PC-3 (cell line): ENCODE results near the gene SAFB2. TPM values are rescaled to one million over a fixed set of nuclear protein-coding genes. Genes with fewer than 3 reads are reported as not detected.

Experiments used
- ATAC-seq: fragments of 200-7000 bp; cut with Tn5 transposase; 2 replicates; pipeline ENCODE4 v1.9.1; 2020; ENCODE audit warnings: mild to moderate bottlenecking, moderate library complexity
- BruUV-seq: library from RNA; stranded (reverse); fragments of 400-500 nt; replicated peaks from 2 replicates; lab custom pipeline; 2021; lab: Mats Ljungman, UMichigan
- CTCF ChIA-PET: fragments of 300-600 bp; sonication (Branson Sonifier 250); formaldehyde crosslinking; loops from one replicate; lab custom pipeline; 2022; ENCODE audit warnings: antibody characterized with exemption; lab: Charles Lee
- POLR2A ChIA-PET: fragments of 300-600 bp; sonication (Branson Sonifier 250); formaldehyde crosslinking; loops from one replicate; lab custom pipeline; 2022; ENCODE audit warnings: antibody characterized with exemption; ENCODE audit not compliant: unreplicated experiment; lab: Charles Lee
- DNase-seq: peaks from one replicate; pipeline ENCODE4 v3.0.0-alpha.2; 2015
- H2AFZ ChIP-seq: fragments of 300-600 bp; sonication (generic); 2 replicates; pipeline ENCODE4 v1.6.0; 2016; ENCODE audit warnings: antibody characterized with exemption, low read length
- H3F3A ChIP-seq: fragments of 300-600 bp; sonication (generic); one replicate; pipeline ENCODE4 v1.6.0; 2017; ENCODE audit warnings: antibody characterized with exemption, low read length, control low read depth, mild to moderate bottlenecking; ENCODE audit not compliant: unreplicated experiment
- H3K27ac ChIP-seq: fragments of 300-600 bp; sonication (generic); 2 replicates; pipeline ENCODE4 v1.5.1; 2016; ENCODE audit warnings: mild to moderate bottlenecking, low read length
- H3K27me3 ChIP-seq: fragments of 300-600 bp; sonication (generic); 2 replicates; pipeline ENCODE4 v1.6.1; 2016; ENCODE audit warnings: low read length, mixed read lengths
- H3K36me3 ChIP-seq: fragments of 300-600 bp; sonication (generic); 2 replicates; pipeline ENCODE4 v1.6.1; 2016; ENCODE audit warnings: low read depth, mixed run types, low read length, mixed read lengths
- H3K4me1 ChIP-seq: fragments of 300-600 bp; sonication (generic); 2 replicates; pipeline ENCODE4 v1.5.1; 2016; ENCODE audit warnings: low read length; ENCODE audit not compliant: insufficient read depth
- H3K4me2 ChIP-seq: fragments of 300-600 bp; sonication (generic); 2 replicates; pipeline ENCODE4 v1.6.0; 2016; ENCODE audit warnings: low read length
- H3K4me3 ChIP-seq: fragments of 300-600 bp; sonication (generic); 2 replicates; pipeline ENCODE4 v1.5.1; 2016; ENCODE audit warnings: mild to moderate bottlenecking, low read length, mixed read lengths
- H3K79me2 ChIP-seq: fragments of 300-600 bp; sonication (generic); 2 replicates; pipeline ENCODE4 v1.6.1; 2017; ENCODE audit warnings: low read length, mixed read lengths
- H3K9ac ChIP-seq: fragments of 300-600 bp; sonication (generic); 2 replicates; pipeline ENCODE4 v1.6.0; 2016; ENCODE audit warnings: mild to moderate bottlenecking, low read length
- H3K9me2 ChIP-seq: fragments of 300-600 bp; sonication (generic); replicated peaks from 2 replicates; pipeline ENCODE4 v1.6.1; 2016; ENCODE audit warnings: mixed run types, low read length, mixed read lengths
- H3K9me3 ChIP-seq: fragments of 300-600 bp; sonication (generic); 2 replicates; pipeline ENCODE4 v1.6.1; 2016; ENCODE audit warnings: low read length, mixed read lengths
- H4K20me1 ChIP-seq: fragments of 300-600 bp; sonication (generic); 2 replicates; pipeline ENCODE4 v1.6.1; 2016; ENCODE audit warnings: low read length, mixed read lengths
- EZH2 ChIP-seq: fragments of 300-600 bp; sonication (generic); IDR thresholded peaks from one replicate; pipeline ENCODE4 v1.6.1; 2017; ENCODE audit warnings: antibody characterized with exemption, mild to moderate bottlenecking, low read length; ENCODE audit not compliant: unreplicated experiment
- EZH2phosphoT487 ChIP-seq: fragments of 300-600 bp; sonication (generic); IDR thresholded peaks from 2 replicates; pipeline ENCODE4 v1.6.1; 2018; ENCODE audit warnings: mild to moderate bottlenecking, antibody characterized with exemption, low read length, borderline replicate concordance
- intact Hi-C: fragments of 100-400 bp; cut with micrococcal nuclease; formaldehyde crosslinking; loops from 2 replicates; pipeline ENCODE4 v1.9.0; 2023
- total RNA-seq: library from RNA; depleted of rRNA; stranded (reverse); fragments of >200 nt; gene quantifications from 2 replicates; pipeline ENCODE4 v1.2.3, GENCODE V29; 2014
- TF ChIP-seq, protein P1 (sequence below): fragments of 300-600 bp; sonication (generic); conservative IDR thresholded peaks from 2 replicates; pipeline ENCODE4 v1.5.1; 2017; ENCODE audit warnings: antibody characterized with exemption, low read depth, mild to moderate bottlenecking, low read length

Gene SAFB2
- total RNA-seq, 1 experiment from 2014 or later, result 77.5 TPM

- H3K9me3 ChIP-seq, result no peaks in the 10 kb centered on the region
- peaks cover 18% of the 10 kb centered on the region for H3K4me1 ChIP-seq
- no peaks in the 10 kb centered on the region for H3K27me3 ChIP-seq
- ATAC-seq, result no peak
- H3K79me2 ChIP-seq, result peaks cover 77% of the 10 kb centered on the region
- DNase-seq, result no peak
- ChIA-PET CTCF (no interaction called here), POLR2A (no interaction called here)
- no peaks in the 10 kb centered on the region for H3K9me2 ChIP-seq
- intact Hi-C loops, result no loop called here
- H2AFZ ChIP-seq, result no peak overlapping the region
- BruUV-seq, result no TSS peak
- no peak overlapping the region for H3K9ac ChIP-seq
- H3F3A ChIP-seq, result no peaks in the 10 kb centered on the region
- no peak overlapping the region for H3K27ac ChIP-seq
- H4K20me1 ChIP-seq, result peaks cover 28% of the 10 kb centered on the region
- H3K36me3 ChIP-seq, result peaks cover 86% of the 10 kb centered on the region
- TF ChIP-seq, protein P1, sequence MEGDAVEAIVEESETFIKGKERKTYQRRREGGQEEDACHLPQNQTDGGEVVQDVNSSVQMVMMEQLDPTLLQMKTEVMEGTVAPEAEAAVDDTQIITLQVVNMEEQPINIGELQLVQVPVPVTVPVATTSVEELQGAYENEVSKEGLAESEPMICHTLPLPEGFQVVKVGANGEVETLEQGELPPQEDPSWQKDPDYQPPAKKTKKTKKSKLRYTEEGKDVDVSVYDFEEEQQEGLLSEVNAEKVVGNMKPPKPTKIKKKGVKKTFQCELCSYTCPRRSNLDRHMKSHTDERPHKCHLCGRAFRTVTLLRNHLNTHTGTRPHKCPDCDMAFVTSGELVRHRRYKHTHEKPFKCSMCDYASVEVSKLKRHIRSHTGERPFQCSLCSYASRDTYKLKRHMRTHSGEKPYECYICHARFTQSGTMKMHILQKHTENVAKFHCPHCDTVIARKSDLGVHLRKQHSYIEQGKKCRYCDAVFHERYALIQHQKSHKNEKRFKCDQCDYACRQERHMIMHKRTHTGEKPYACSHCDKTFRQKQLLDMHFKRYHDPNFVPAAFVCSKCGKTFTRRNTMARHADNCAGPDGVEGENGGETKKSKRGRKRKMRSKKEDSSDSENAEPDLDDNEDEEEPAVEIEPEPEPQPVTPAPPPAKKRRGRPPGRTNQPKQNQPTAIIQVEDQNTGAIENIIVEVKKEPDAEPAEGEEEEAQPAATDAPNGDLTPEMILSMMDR, result no peak
- TF ChIP-seq EZH2phosphoT487, result no peak
- no peak for TF ChIP-seq EZH2
- no peak overlapping the region for H3K4me2 ChIP-seq
- H3K4me3 ChIP-seq, result no peak overlapping the region
Measured at GRCh38 chr19:5617080-5617479, 5.5 kb downstream of the SAFB2 start.

- TF ChIP-seq EZH2phosphoT487, result no peak
- TF ChIP-seq EZH2, result no peak
- TF ChIP-seq, protein P1, result no peak
- no TSS peak for BruUV-seq
- no peak overlapping the region for H2AFZ ChIP-seq
- no peaks in the 10 kb centered on the region for H3K9me3 ChIP-seq
- no peak for DNase-seq
- ATAC-seq, result no peak; the same call in 1 of the 2 replicates
- no peaks in the 10 kb centered on the region for H3F3A ChIP-seq
- H4K20me1 ChIP-seq, result peaks cover 18% of the 10 kb centered on the region
- H3K27me3 ChIP-seq, result no peaks in the 10 kb centered on the region
- ChIA-PET CTCF (no interaction called here), POLR2A (no interaction called here)
- H3K4me3 ChIP-seq, result no peak overlapping the region
- H3K4me2 ChIP-seq, result no peak overlapping the region
- peaks cover 69% of the 10 kb centered on the region for H3K79me2 ChIP-seq
- peaks cover 85% of the 10 kb centered on the region for H3K36me3 ChIP-seq
- H3K9ac ChIP-seq, result no peak overlapping the region
- intact Hi-C loops, result no loop called here
- peaks cover 12% of the 10 kb centered on the region for H3K4me1 ChIP-seq
- H3K27ac ChIP-seq, result no peak overlapping the region
- no peaks in the 10 kb centered on the region for H3K9me2 ChIP-seq
Measured at GRCh38 chr19:5615756-5616327, 6.7 kb downstream of the SAFB2 start.
